WTC11 (cell line): ENCODE measurements around the gene NEUROG1. TPM values are rescaled to one million over a fixed set of nuclear protein-coding genes. Genes with fewer than 3 reads are reported as not detected.

Source experiments
- ATAC-seq: fragments of 200-7000 bp; cut with Tn5 transposase; 2 replicates; pipeline ENCODE4 v1.10.0; 2021; ENCODE audit warnings: mild to moderate bottlenecking, moderate library complexity
- CTCF ChIA-PET: fragments of 300-600 bp; sonication (Branson Sonifier 250); formaldehyde crosslinking; loops from one replicate; lab custom pipeline; 2021; ENCODE audit warnings: antibody characterized with exemption; lab: Charles Lee
- POLR2A ChIA-PET: fragments of 350-600 bp; sonication (Branson Sonifier 250); formaldehyde crosslinking; loops from one replicate; lab custom pipeline; 2021; ENCODE audit warnings: antibody characterized with exemption; lab: Charles Lee
- DNase-seq: peaks from one replicate; pipeline ENCODE4 v3.0.0; 2021; ENCODE audit warnings: low spot score
- H3K27ac Mint-ChIP-seq: 2 replicates; pipeline ENCODE4 v1.8.0; 2021; ENCODE audit warnings: mixed read lengths
- H3K27me3 Mint-ChIP-seq: 2 replicates; pipeline ENCODE4 v1.8.0; 2021; ENCODE audit warnings: low read depth, mild to moderate bottlenecking, moderate library complexity, mixed read lengths
- H3K36me3 Mint-ChIP-seq: 2 replicates; pipeline ENCODE4 v1.8.0; 2021; ENCODE audit warnings: mixed read lengths
- H3K4me1 Mint-ChIP-seq: 2 replicates; pipeline ENCODE4 v1.8.0; 2022; ENCODE audit warnings: mixed read lengths
- H3K4me3 Mint-ChIP-seq: 2 replicates; pipeline ENCODE4 v1.8.0; 2021; ENCODE audit warnings: mild to moderate bottlenecking, moderate library complexity, mixed read lengths
- H3K9me3 Mint-ChIP-seq: 2 replicates; pipeline ENCODE4 v1.8.0; 2021; ENCODE audit warnings: mixed read lengths
- CREM ChIP-seq: sonication (generic); formaldehyde crosslinking; IDR thresholded peaks from 2 replicates; pipeline ENCODE4 v1.8.1; 2022; ENCODE audit warnings: mild to moderate bottlenecking, missing genetic modification reagents, moderate library complexity
- ESRRA ChIP-seq: sonication (generic); formaldehyde crosslinking; IDR thresholded peaks from 2 replicates; pipeline ENCODE4 v1.8.1; 2022; ENCODE audit warnings: mild to moderate bottlenecking, missing genetic modification reagents, borderline replicate concordance
- MYBL2 ChIP-seq: sonication (generic); formaldehyde crosslinking; IDR thresholded peaks from 2 replicates; pipeline ENCODE4 v1.8.1; 2023; ENCODE audit warnings: mild to moderate bottlenecking, moderate library complexity, missing genetic modification reagents
- NFYB ChIP-seq: sonication (generic); formaldehyde crosslinking; conservative IDR thresholded peaks from 2 replicates; pipeline ENCODE4 v1.8.0; 2022; ENCODE audit warnings: low read depth, missing genetic modification reagents
- NR1H2 ChIP-seq: sonication (generic); formaldehyde crosslinking; IDR thresholded peaks from 2 replicates; pipeline ENCODE4 v1.9.0; 2021; ENCODE audit warnings: mild to moderate bottlenecking, moderate library complexity, missing genetic modification reagents
- NR3C1 ChIP-seq: sonication (generic); formaldehyde crosslinking; conservative IDR thresholded peaks from 2 replicates; pipeline ENCODE4 v1.8.1; 2023; ENCODE audit warnings: low read depth, mild to moderate bottlenecking, missing genetic modification reagents
- RELA ChIP-seq: sonication (generic); formaldehyde crosslinking; IDR thresholded peaks from 2 replicates; pipeline ENCODE4 v1.8.1; 2022; ENCODE audit warnings: missing genetic modification reagents, mild to moderate bottlenecking, borderline replicate concordance
- RORB ChIP-seq: fragments of 250-450 bp; sonication (Bioruptor Pico); IDR thresholded peaks from 2 replicates; pipeline ENCODE4 v1.9.0; 2021; ENCODE audit warnings: mild to moderate bottlenecking
- STAT6 ChIP-seq: sonication (generic); formaldehyde crosslinking; conservative IDR thresholded peaks from 2 replicates; pipeline ENCODE4 v1.8.1; 2023; ENCODE audit warnings: mild to moderate bottlenecking, low read depth, missing genetic modification reagents, moderate library complexity
- TCF7 ChIP-seq: sonication (generic); formaldehyde crosslinking; IDR thresholded peaks from 2 replicates; pipeline ENCODE4 v1.8.0; 2022; ENCODE audit warnings: mild to moderate bottlenecking, low read depth, missing genetic modification reagents, moderate library complexity
- USF2 ChIP-seq: sonication (generic); formaldehyde crosslinking; IDR thresholded peaks from 2 replicates; pipeline ENCODE4 v1.8.1; 2023; ENCODE audit warnings: mild to moderate bottlenecking, missing genetic modification reagents, moderate library complexity
- ZMAT4 ChIP-seq: fragments of 250-450 bp; sonication (Bioruptor Pico); IDR thresholded peaks from 2 replicates; pipeline ENCODE4 v1.9.0; 2021; ENCODE audit warnings: mild to moderate bottlenecking
- ZNF138 ChIP-seq: sonication (generic); formaldehyde crosslinking; conservative IDR thresholded peaks from 2 replicates; pipeline ENCODE4 v1.8.1; 2022; ENCODE audit warnings: mild to moderate bottlenecking, moderate library complexity, missing genetic modification reagents
- ZNF219 ChIP-seq: sonication (generic); formaldehyde crosslinking; IDR thresholded peaks from 2 replicates; pipeline ENCODE4 v1.8.0; 2023; ENCODE audit warnings: missing genetic modification reagents, mild to moderate bottlenecking, borderline replicate concordance
- ZNF317 ChIP-seq: sonication (generic); formaldehyde crosslinking; IDR thresholded peaks from 2 replicates; pipeline ENCODE4 v1.8.1; 2023; ENCODE audit warnings: low read depth, mild to moderate bottlenecking, moderate library complexity, missing genetic modification reagents, borderline replicate concordance
- ZNF416 ChIP-seq: fragments of 250-450 bp; sonication (Bioruptor Pico); IDR thresholded peaks from 2 replicates; pipeline ENCODE4 v1.9.0; 2021; ENCODE audit warnings: mild to moderate bottlenecking, inconsistent platforms
- ZNF671 ChIP-seq: fragments of 250-450 bp; sonication (Bioruptor Pico); IDR thresholded peaks from 2 replicates; pipeline ENCODE4 v1.8.0; 2021; ENCODE audit warnings: mild to moderate bottlenecking
- total RNA-seq: library from RNA; stranded (reverse); gene quantifications from 3 replicates; pipeline ENCODE4 v1.2.3, GENCODE V29; 2021
- TF ChIP-seq, protein P1 (sequence below): sonication (generic); formaldehyde crosslinking; IDR thresholded peaks from 2 replicates; pipeline ENCODE4 v1.8.1; 2022; ENCODE audit warnings: low read depth, mild to moderate bottlenecking, moderate library complexity, missing genetic modification reagents, borderline replicate concordance
- TF ChIP-seq, protein P2 (sequence below): sonication (generic); formaldehyde crosslinking; IDR thresholded peaks from 2 replicates; pipeline ENCODE4 v1.8.1; 2022; ENCODE audit warnings: mild to moderate bottlenecking, moderate library complexity, missing genetic modification reagents
- TF ChIP-seq, protein P3 (sequence below): sonication (generic); formaldehyde crosslinking; IDR thresholded peaks from 2 replicates; pipeline ENCODE4 v1.8.1; 2023; ENCODE audit warnings: mild to moderate bottlenecking, missing genetic modification reagents
- TF ChIP-seq, protein P4 (sequence below): sonication (generic); formaldehyde crosslinking; IDR thresholded peaks from 2 replicates; pipeline ENCODE4 v1.8.1; 2023; ENCODE audit warnings: mild to moderate bottlenecking, moderate library complexity, missing genetic modification reagents
- TF ChIP-seq, protein P5 (sequence below): sonication (generic); formaldehyde crosslinking; IDR thresholded peaks from 2 replicates; pipeline ENCODE4 v1.8.0; 2022; ENCODE audit warnings: mild to moderate bottlenecking, missing genetic modification reagents

Gene NEUROG1
- total RNA-seq, 1 experiment from 2014 or later = 0.13 TPM

- Mint-ChIP-seq H3K27ac (no peak overlapping the region), H3K27me3 (peaks cover 58% of the 10 kb centered on the region), H3K36me3 (no peaks in the 10 kb centered on the region), H3K4me1 (peaks cover 12% of the 10 kb centered on the region), H3K4me3 (no peak overlapping the region), H3K9me3 (no peaks in the 10 kb centered on the region)
- DNase-seq (no peak), ATAC-seq (no peak)
- no peak for TF ChIP-seq CREM (CRISPR knock-in tag)
- POLR2A ChIA-PET = no interaction called here
- CTCF ChIA-PET = interaction anchor here (6.8 kb wide), 1 partner anchor 17 kb away, joined by 119 read pairs; no protein-coding TSS in a partner anchor
These were observed 46.5 kb upstream of the NEUROG1 start for GRCh38 chr5:135582099-135582781.

DNA sequence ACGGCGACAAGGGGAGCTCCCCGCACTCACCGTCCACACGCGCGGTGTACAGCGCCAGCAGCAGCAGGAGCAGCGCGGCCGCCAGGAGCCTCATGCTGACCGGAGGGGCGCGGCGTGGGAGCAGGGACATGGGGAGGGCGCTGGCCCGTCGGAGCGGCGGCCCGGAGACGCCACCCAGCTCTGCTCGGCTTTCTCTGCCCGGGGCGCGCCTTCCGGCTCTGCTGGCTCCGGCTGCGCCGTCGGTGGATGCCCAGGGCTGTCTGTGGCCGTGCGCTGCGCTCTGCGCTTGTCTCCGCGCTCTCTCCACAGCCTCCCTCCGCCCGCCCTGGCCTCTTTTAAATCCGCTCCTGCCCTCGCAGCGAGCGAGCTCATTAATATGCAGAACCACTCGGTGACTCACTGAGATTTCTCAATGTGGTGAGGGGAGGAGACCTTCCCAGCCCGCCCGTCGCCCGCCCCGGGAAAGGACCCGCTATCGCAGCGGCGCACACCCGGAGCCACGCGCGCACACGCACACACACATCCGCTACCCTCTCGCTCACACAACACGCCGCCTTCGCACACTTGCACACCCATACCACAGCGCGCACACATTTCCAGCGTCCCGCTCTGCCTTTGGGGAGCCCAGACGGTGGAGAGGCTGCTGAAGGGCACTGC, 43.0 kb upstream of the NEUROG1 start, which contains the start of gene CXCL14:
TSS of gene CXCL14 (minus strand) at position 307 of the 657 bp plus-strand sequence. CDS start at position 94, 213 bp downstream.
- H3K27me3 Mint-ChIP-seq = peaks cover 85% of the 10 kb centered on the region
- H3K36me3 Mint-ChIP-seq = no peaks in the 10 kb centered on the region
- no peaks in the 10 kb centered on the region for H3K9me3 Mint-ChIP-seq
- peak within 1 kb of the TSS; percentile 79 for H3K4me3 Mint-ChIP-seq
- peaks cover 21% of the 10 kb centered on the region for H3K4me1 Mint-ChIP-seq
- ATAC-seq (peak; percentile 71), DNase-seq (peak; percentile 74)
- H3K27ac Mint-ChIP-seq = no peak within 1 kb of the TSS
- ChIA-PET POLR2A (interaction anchor here (0.6 kb wide), 1 partner anchor 24 kb away, joined by 3 read pairs; no protein-coding TSS in a partner anchor), CTCF (interaction anchor here (0.6 to 6.8 kb wide), 15 partner anchors 14 to 366 kb away, joined by 3 to 119 read pairs (median 5); no protein-coding TSS in a partner anchor)
- TF ChIP-seq ZNF416 (CRISPR knock-in tag) = no peak
- no peak for TF ChIP-seq ZNF219
- TF ChIP-seq, protein P1, sequence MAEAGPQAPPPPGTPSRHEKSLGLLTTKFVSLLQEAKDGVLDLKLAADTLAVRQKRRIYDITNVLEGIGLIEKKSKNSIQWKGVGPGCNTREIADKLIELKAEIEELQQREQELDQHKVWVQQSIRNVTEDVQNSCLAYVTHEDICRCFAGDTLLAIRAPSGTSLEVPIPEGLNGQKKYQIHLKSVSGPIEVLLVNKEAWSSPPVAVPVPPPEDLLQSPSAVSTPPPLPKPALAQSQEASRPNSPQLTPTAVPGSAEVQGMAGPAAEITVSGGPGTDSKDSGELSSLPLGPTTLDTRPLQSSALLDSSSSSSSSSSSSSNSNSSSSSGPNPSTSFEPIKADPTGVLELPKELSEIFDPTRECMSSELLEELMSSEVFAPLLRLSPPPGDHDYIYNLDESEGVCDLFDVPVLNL (CRISPR knock-in tag) = no peak
- TF ChIP-seq ZNF138 (CRISPR knock-in tag) = no peak
- TF ChIP-seq STAT6 (CRISPR knock-in tag) = no peak
- TF ChIP-seq, protein P2, sequence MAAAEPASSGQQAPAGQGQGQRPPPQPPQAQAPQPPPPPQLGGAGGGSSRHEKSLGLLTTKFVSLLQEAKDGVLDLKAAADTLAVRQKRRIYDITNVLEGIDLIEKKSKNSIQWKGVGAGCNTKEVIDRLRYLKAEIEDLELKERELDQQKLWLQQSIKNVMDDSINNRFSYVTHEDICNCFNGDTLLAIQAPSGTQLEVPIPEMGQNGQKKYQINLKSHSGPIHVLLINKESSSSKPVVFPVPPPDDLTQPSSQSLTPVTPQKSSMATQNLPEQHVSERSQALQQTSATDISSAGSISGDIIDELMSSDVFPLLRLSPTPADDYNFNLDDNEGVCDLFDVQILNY (CRISPR knock-in tag) = no peak
- TF ChIP-seq, protein P3, sequence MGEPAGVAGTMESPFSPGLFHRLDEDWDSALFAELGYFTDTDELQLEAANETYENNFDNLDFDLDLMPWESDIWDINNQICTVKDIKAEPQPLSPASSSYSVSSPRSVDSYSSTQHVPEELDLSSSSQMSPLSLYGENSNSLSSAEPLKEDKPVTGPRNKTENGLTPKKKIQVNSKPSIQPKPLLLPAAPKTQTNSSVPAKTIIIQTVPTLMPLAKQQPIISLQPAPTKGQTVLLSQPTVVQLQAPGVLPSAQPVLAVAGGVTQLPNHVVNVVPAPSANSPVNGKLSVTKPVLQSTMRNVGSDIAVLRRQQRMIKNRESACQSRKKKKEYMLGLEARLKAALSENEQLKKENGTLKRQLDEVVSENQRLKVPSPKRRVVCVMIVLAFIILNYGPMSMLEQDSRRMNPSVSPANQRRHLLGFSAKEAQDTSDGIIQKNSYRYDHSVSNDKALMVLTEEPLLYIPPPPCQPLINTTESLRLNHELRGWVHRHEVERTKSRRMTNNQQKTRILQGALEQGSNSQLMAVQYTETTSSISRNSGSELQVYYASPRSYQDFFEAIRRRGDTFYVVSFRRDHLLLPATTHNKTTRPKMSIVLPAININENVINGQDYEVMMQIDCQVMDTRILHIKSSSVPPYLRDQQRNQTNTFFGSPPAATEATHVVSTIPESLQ = no peak
- TF ChIP-seq, protein P4, sequence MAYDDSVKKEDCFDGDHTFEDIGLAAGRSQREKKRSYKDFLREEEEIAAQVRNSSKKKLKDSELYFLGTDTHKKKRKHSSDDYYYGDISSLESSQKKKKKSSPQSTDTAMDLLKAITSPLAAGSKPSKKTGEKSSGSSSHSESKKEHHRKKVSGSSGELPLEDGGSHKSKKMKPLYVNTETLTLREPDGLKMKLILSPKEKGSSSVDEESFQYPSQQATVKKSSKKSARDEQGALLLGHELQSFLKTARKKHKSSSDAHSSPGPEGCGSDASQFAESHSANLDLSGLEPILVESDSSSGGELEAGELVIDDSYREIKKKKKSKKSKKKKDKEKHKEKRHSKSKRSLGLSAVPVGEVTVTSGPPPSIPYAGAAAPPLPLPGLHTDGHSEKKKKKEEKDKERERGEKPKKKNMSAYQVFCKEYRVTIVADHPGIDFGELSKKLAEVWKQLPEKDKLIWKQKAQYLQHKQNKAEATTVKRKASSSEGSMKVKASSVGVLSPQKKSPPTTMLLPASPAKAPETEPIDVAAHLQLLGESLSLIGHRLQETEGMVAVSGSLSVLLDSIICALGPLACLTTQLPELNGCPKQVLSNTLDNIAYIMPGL (CRISPR knock-in tag) = 0 out of 2 replicates have a peak, but pooled peaks have one; percentile 19
- TF ChIP-seq USF2 = no peak
- TF ChIP-seq TCF7 (CRISPR knock-in tag) = no peak
- TF ChIP-seq MYBL2 = peak; percentile 82; the same call in 1 of the 2 replicates
- TF ChIP-seq, protein P5, sequence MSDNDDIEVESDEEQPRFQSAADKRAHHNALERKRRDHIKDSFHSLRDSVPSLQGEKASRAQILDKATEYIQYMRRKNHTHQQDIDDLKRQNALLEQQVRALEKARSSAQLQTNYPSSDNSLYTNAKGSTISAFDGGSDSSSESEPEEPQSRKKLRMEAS = peak; percentile 29; the same call in 1 of the 2 replicates
- no peak for TF ChIP-seq NFYB
- TF ChIP-seq ZNF317 (CRISPR knock-in tag) = no peak
- TF ChIP-seq ZMAT4 (CRISPR knock-in tag) = no peak
- no peak for TF ChIP-seq NR3C1 (CRISPR knock-in tag)
- TF ChIP-seq RORB = no peak
- 0 out of 2 replicates have a peak, but pooled peaks have one; percentile 45 for TF ChIP-seq CREM (CRISPR knock-in tag)
- no peak for TF ChIP-seq ESRRA (CRISPR knock-in tag)
- TF ChIP-seq RELA = 0 out of 2 replicates have a peak, but pooled peaks have one; percentile 40
- TF ChIP-seq ZNF671 (CRISPR knock-in tag) = no peak
- no peak for TF ChIP-seq NR1H2 (CRISPR knock-in tag)
